Suprapubic skin (tissue), 4 donors: ENCODE measurements around the gene RRP1. TPM values are rescaled to one million over a fixed set of nuclear protein-coding genes. Genes with fewer than 3 reads are reported as not detected.

ENCODE experiments used
- DNase-seq, 2 donors: peaks; one replicate each; pipeline ENCODE4 v3.0.0-alpha.2; 2019; ENCODE audit warnings: low spot score in 2 of 2
- H3K27ac ChIP-seq: fragments of 200-600 bp; sonication (generic); one replicate; pipeline ENCODE4 v1.5.1; 2019
- H3K27me3 ChIP-seq: fragments of 200-600 bp; sonication (generic); one replicate; pipeline ENCODE4 v1.5.1; 2019
- H3K36me3 ChIP-seq: fragments of 200-600 bp; sonication (generic); one replicate; pipeline ENCODE4 v1.5.1; 2019
- H3K4me1 ChIP-seq: fragments of 200-600 bp; sonication (generic); one replicate; pipeline ENCODE4 v1.5.1; 2019
- H3K4me3 ChIP-seq: fragments of 200-600 bp; sonication (generic); one replicate; pipeline ENCODE4 v1.5.1; 2019; ENCODE audit warnings: mild to moderate bottlenecking
- H3K9me3 ChIP-seq: fragments of 200-600 bp; sonication (generic); one replicate; pipeline ENCODE4 v1.5.1; 2019
- CTCF ChIP-seq, 2 donors: fragments of 200-600 bp in 1 of 2; fragments of 450-650 bp in 1 of 2; sonication (generic) in 1 of 2; IDR thresholded peaks; one replicate each; pipeline ENCODE4 v1.5.1; 2016 to 2019; ENCODE audit warnings: antibody characterized with exemption in 2 of 2, mild to moderate bottlenecking in 1 of 2, moderate library complexity in 1 of 2
- EP300 ChIP-seq: sonication (generic); formaldehyde crosslinking; IDR thresholded peaks from one replicate; pipeline ENCODE4 v1.6.1; 2017; ENCODE audit warnings: antibody characterized with exemption
- POLR2A ChIP-seq, 2 donors: fragments of 450-650 bp; IDR thresholded peaks; one replicate each; pipeline ENCODE4 v1.6.1; 2017; ENCODE audit warnings: antibody characterized with exemption in 2 of 2, mild to moderate bottlenecking in 2 of 2, moderate library complexity in 2 of 2
- POLR2AphosphoS5 ChIP-seq, 3 donors: sonication (generic); formaldehyde crosslinking; IDR thresholded peaks; one replicate each; pipeline ENCODE4 v1.6.1; 2017; ENCODE audit warnings: antibody characterized with exemption in 3 of 3
- WGBS: methylation state at CpG from one replicate; pipeline ENCODE4 v1.1.5; 2018; 5-methylcytosine and 5-hydroxymethylcytosine counted together
- total RNA-seq, 4 donors: library from RNA; depleted of rRNA; stranded (reverse); fragments of >200 nt; gene quantifications; one replicate each; pipeline ENCODE4 v1.1.0, GENCODE V29; 2016

RRP1 gene
- total RNA-seq, 4 donors from 2014 or later: 22.5 to 34.6 (median 28.4) TPM

DNA sequence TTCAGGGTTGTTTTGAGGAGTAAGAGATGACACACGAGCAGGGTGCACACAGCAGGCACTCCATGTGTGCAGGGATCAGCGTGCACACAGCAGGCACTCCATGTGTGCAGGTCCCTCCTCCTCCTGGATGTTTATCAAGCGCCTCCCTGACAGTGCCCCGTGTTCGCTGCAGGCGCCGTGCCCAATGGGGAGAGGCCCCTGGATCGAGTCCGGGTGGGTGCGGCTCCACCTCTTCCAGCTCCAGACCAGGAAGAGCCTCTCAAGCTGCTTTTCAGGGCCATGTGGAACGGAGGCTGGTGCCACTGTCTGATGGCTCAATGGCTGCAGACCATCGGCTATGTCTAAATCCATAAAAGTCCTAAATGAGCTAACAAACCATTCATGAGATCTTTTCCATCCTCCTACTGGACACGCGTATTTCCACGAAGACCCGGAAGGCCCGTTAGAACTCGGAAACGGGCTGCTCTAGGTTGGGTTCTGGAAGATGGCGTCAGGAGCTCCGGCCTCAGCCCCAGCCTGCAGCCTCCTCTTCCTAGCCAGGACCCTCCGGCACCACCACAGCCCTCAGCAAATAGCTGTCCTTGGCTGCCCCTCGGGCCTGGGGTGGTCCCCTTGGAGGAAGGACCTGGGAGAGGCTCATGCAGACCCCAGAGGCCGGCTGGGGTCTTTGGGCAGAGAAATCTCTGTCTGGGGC lies 36.0 kb downstream of the RRP1 start:
- H3K4me3 ChIP-seq: no peak overlapping the region
- no peaks in the 10 kb centered on the region for H3K36me3 ChIP-seq
- WGBS: 87% methylated on average over 13 of the region's 24 CpGs
- no peak for DNase-seq
- TF ChIP-seq EP300 (no peak), CTCF (IDR thresholded peaks at IDR 0.05) (no peak), POLR2AphosphoS5 (IDR thresholded peaks at IDR 0.05) (no peak), POLR2A (IDR thresholded peaks at IDR 0.05) (no peak)
- no peaks in the 10 kb centered on the region for H3K9me3 ChIP-seq
- peaks cover 9% of the 10 kb centered on the region for H3K27me3 ChIP-seq
- H3K27ac ChIP-seq: no peak overlapping the region
- H3K4me1 ChIP-seq: peaks cover 23% of the 10 kb centered on the region

DNA sequence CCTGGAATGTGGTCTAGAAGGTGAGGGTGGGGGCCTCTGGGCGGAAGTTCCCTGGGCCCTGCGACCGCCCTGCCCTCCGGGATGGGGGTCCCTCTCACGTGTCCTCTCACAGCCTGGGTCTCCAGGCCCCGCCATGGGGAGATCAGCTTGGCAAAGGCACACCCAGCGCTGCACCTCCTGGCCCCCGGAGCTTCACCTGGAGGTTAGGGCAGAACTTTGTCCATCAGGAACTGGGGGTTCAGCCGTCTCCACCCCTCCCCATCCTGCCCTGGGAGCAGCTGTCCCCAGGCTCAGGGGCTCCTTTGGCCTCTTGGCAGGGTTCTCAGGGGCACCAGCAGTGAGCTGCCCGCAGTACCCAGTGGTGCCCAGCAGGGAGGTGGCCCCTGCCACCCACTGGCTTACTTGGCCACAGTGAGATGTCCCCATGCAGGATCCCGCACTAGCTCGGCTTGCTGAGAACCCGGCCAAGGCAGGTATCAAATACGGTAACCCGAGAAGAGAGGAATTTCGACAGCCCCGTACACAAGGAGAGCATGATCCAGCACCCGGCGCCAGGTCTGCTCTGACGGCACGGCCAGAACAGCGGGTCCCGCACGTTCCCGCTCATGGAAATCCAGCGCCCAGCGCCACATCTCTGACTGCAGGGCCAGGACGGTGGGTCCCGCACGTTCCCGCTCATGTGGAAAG lies 36.7 kb downstream of the RRP1 start:
- no peak for DNase-seq
- peaks cover 23% of the 10 kb centered on the region for H3K4me1 ChIP-seq
- H3K27ac ChIP-seq: no peak overlapping the region
- H3K4me3 ChIP-seq: no peak overlapping the region
- H3K36me3 ChIP-seq: no peaks in the 10 kb centered on the region
- H3K9me3 ChIP-seq: no peaks in the 10 kb centered on the region
- 88% methylated on average over 5 of the region's 31 CpGs for WGBS
- peaks cover 9% of the 10 kb centered on the region for H3K27me3 ChIP-seq
- TF ChIP-seq POLR2A (IDR thresholded peaks at IDR 0.05) (no peak), CTCF (IDR thresholded peaks at IDR 0.05) (peak in 1 of 2 donors; percentile 5), POLR2AphosphoS5 (IDR thresholded peaks at IDR 0.05) (no peak), EP300 (no peak)

GRCh38 chr21:43826623-43826974 lies 37.2 kb downstream of the RRP1 start:
- Histone ChIP-seq H3K27ac (no peak overlapping the region), H3K4me1 (peaks cover 23% of the 10 kb centered on the region), H3K36me3 (no peaks in the 10 kb centered on the region), H3K9me3 (no peaks in the 10 kb centered on the region), H3K4me3 (no peak overlapping the region), H3K27me3 (peaks cover 12% of the 10 kb centered on the region)
- TF ChIP-seq POLR2A (IDR thresholded peaks at IDR 0.05) (no peak), POLR2AphosphoS5 (IDR thresholded peaks at IDR 0.05) (no peak), CTCF (IDR thresholded peaks at IDR 0.05) (no peak), EP300 (no peak)
- WGBS: 82% methylated on average over 8 of the region's 8 CpGs
- DNase-seq: no peak

DNA sequence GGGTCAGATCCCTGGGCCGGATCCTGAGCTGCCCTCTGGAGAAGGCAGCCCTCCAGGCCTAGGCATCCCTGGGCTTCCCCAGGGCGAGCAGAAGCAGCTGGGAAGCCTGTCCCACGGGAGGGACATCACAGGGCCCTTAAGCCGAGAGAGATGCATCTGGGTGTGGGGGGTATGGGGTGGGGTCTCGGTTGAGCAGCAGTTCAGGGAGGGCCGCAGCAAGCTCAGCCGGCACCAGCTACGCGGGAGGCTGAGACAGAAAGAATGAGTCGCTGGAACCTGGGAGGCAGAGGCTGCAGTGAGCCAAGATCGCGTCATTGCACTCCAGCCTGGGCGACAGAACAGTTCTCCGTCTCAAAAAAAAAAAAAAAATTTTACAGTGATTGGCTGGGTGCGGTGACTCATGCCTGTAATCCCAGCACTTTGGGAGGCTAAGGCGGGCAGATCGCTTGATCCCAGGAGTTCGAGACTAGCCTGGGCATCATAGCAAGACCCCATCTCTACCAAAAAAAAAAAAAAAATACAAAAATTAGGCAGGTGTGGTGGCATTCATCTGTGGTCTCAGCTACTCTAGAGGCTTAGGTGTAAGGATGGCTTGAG lies 37.7 kb downstream of the RRP1 start:
- peaks cover 23% of the 10 kb centered on the region for H3K4me1 ChIP-seq
- TF ChIP-seq EP300 (no peak), POLR2AphosphoS5 (IDR thresholded peaks at IDR 0.05) (no peak), CTCF (IDR thresholded peaks at IDR 0.05) (no peak), POLR2A (IDR thresholded peaks at IDR 0.05) (no peak)
- 50% methylated on average over 18 of the region's 18 CpGs for WGBS
- H3K9me3 ChIP-seq: no peaks in the 10 kb centered on the region
- no peak overlapping the region for H3K27ac ChIP-seq
- H3K4me3 ChIP-seq: no peak overlapping the region
- DNase-seq: no peak
- H3K27me3 ChIP-seq: peaks cover 12% of the 10 kb centered on the region
- H3K36me3 ChIP-seq: no peaks in the 10 kb centered on the region

GRCh38 chr21:43829161-43829560 lies 39.8 kb downstream of the RRP1 start:
- Histone ChIP-seq H3K4me1 (peaks cover 20% of the 10 kb centered on the region), H3K4me3 (no peak overlapping the region), H3K27ac (no peak overlapping the region), H3K9me3 (no peaks in the 10 kb centered on the region), H3K36me3 (no peaks in the 10 kb centered on the region), H3K27me3 (peaks cover 17% of the 10 kb centered on the region)
- WGBS: 90% methylated on average over 12 of the region's 12 CpGs
- DNase-seq: no peak
- TF ChIP-seq POLR2AphosphoS5 (IDR thresholded peaks at IDR 0.05) (no peak), CTCF (IDR thresholded peaks at IDR 0.05) (no peak), EP300 (no peak), POLR2A (IDR thresholded peaks at IDR 0.05) (no peak)
